HG03108 (cell line): ENCODE results near the gene CBLB.

ENCODE experiments used
- ATAC-seq: cut with Tn5 transposase; IDR thresholded peaks from one replicate; pipeline ENCODE4 v1.9.1; 2021; ENCODE audit warnings: moderate library complexity; ENCODE audit not compliant: unreplicated experiment

Gene CBLB

DNA sequence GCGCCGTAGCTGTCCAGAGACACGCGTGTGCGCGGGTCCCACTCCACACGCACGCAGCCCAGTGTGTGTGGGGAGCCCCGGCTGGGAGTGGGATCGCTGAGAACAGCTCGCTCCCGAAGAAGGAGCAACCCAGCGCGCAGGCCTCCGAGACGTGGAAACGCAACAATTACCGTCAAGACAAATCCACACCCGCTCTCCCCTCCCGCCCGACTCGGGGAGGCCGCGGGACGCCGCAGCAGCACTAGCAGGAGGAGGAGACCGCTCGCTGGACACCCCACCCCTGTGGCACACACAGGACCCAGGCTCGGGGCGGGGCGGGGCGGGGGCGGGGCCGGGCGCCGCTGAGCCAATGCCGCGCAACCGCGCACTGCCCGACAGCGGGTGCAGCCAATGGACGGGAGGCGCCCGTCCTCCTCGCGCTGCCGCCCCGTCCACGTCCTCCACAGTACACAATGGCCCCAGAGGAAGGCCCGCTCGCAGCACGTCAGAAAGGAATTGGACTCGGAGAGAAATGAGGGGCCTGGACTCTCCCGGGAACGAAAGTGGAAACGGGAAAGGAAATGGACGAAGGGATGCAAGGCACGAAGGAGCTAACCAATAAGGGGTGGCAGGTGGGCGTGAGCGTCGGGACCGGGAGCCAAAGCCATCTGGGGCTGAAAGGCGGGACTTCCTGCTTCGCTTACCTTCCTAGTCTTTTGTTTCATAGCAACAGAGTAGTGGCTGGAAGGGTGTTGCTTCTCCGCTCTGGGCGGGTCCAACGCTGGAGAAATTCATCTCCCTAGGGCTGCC is at the start of gene CBLB:
Gene CBLB, minus strand, starts transcription at position 271 of the 789 bp plus-strand sequence. CDS start 1,435 bp downstream, outside the sequence.
- ATAC-seq = peak; percentile 81

DNA sequence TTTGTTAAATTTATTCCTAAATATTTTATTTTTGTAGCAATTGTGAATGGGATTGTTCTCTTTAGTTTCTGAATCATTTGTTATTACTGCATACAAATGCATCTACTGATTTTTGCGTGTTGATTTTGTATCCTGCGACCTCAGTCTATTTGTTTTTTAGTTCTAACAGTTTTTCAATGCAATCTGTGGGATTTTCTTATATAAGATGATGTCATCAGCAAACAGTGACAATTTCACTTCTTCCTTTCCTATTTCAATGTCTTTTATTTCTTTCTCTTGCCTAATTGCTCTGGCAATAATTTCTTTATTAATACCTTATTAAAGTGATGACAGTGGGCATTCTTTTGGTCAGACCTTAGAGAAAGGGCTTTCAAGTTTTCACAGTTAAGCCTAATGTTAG is 48.0 kb upstream of the CBLB start:
- no peak for ATAC-seq

DNA sequence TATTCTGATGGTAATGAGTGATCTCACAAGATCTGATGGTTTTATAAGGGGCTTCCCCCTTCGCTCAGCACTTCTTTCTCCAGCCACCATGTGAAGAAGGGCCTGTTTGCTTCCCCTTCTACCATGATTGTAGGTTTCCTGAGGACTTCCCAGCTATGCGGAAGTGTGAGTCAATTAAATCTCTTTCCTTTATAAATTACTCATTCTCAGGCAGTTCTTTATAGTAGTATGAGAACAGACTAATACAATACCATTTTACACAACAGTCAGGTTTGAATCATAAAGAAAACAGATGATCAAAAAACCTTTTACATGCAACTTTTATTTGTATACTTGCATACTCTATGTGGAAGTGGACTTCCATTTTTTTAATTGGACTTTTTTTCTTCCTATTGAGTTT is 46.7 kb upstream of the CBLB start:
- no peak for ATAC-seq

DNA sequence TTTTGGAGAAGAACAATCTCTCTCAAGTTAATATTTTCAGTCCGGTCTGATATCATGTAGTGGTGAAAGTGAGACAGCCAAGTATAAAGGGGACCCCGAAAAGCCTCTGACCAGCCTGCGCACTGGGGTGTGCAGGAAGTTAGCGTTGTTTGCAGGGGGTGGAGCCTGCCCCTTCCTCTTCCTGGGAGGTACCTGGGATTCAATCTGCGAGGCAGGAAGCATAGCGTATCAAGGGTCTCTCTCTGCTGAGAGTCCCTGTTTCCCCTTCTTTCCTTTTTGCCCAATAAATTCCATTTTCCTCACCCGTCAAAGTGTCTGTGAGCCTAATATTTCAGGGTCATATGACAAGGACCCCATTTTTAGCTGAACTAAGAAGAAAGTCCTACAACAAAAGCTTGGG is 44.8 kb upstream of the CBLB start:
- ATAC-seq = no peak

DNA sequence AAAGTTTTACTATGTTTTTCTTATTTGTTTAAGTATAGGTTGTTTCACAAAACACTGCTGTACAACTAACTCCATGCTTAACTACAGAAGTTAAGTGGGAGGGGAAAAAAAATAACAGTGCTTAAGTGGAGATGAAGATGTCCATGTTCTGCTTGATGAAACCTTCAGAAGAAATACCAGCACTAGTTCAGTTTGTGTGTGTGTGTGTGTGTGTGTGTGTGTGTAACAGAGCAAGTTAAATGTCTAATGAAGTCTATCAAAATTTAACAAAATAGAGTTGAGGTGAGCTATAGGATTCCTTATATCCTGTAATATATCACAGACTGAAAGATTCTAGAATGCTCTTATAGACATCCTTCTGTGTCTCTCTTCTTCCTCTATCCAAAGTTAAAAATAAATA is 44.1 kb upstream of the CBLB start:
- ATAC-seq = no peak

DNA sequence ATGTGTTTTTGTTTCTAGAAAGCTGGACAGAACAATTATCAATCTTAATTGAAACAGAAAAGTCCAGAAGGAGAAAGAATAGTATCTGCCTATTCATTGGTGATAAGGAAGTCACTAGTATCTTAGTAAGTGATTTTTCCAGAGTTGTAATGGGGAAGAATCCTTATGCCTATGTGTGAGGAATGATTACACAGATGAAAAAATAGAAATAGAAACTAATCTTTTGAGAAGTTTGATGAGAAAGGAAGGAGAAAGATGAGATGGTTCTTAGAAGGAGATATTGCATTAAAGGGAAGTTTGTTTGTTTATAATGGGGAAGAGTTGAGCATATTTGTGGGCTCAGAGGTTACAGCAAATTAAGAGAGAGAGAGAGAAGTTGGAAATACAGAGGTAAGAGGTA is 42.7 kb upstream of the CBLB start:
- no peak for ATAC-seq

DNA sequence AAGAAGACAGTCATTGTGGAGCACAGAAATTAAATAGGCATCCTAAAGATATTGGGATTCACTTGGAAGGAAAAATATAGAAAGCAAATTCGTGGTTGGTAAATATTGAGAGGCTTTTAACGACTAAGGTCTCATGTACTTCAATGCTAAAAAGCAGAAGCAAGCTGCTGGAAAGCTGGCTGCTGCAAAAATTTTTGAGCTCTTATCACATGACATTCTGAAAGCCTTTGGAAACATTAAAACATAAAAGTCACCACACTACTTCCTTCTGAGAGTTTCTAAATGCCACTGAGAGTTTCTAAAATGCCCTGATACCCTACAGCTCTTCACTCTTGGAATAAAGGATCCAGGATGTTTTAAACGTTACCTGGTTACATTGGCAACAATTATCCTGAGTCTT is 39.0 kb upstream of the CBLB start:
- ATAC-seq = peak; percentile 59

DNA sequence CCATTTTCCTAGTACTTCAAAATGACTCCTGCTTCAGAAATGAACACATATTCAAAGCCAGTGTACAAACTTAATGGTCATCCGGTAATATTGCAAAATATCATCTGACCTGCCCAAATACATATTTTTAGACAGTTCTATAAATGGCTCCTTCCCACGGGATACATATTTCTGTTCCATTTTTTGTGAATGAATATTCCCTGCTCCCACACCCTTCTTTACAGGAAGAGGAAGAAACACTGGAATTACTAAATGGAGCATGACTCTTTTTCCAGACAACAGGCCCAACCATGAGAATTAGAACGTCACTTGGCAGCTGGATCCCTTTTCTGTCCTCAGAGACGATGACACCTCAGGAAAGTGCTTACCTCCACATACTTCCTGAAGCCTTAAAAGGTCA is 38.0 kb upstream of the CBLB start:
- ATAC-seq = no peak

DNA sequence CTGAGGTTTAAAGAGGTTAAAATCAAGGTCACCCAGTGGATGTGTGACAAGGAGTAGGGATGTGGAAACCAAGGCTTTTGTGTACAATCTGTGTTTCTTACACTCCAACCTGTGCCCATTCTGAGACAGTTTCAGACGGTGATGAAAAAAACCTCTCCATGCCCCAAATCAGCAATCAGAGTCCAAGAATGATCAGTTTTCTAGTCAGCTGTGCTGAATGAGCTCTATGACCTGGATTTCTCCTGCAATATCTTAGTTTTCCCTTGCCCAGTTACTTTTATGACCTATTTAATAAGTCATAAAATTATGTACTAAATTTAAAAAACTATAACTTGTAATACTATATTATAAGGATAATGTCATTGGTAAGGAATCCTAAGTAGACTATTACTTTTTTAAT is 37.5 kb upstream of the CBLB start:
- ATAC-seq = no peak

DNA sequence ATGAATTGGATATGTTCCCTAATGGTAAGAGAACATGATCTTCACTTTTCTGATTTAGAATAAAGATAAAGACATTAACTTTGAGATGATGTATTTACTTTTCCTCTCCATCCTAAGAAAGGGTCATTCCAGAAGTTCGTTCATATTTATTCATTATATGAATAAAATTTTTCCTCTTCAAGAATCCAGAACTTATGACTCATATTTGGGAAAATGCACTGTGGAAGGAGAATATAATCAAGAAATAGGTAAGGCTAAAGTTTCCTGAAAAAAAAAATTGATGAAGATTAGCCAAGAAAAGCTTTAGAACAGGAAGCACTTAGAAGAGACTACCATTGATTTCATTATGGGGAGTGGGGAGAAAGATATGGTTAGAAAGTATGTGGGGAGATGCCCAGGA is 36.5 kb upstream of the CBLB start:
- ATAC-seq = no peak

DNA sequence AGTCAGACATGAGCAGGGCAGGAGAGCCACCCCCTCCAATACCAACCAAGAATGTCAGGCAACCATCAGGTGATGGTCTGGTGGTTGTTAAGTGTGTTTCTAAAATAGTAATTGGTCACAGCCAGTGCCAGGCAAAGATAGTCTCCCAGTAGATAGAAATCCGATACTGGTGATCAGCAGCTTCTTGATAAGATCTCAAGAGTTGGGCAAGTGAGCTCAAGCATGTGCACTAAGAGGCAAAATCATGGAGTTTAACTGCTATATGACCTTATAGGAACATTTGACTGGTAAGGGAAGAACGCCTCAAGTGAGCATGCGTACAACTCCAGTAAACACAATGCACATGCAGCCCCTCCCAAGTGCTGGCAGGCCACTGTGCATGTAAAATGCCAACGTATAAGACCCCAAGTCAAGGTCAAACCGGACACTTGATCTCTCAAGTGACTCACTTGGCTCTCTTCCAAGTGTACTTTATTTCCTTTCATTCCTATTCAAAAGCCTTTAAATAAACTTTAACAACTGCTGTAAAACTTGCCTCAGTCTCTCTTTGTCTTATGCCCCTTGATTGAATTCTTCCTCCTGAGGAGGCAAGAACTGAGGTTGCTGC is 36.0 kb upstream of the CBLB start:
- ATAC-seq = no peak

DNA sequence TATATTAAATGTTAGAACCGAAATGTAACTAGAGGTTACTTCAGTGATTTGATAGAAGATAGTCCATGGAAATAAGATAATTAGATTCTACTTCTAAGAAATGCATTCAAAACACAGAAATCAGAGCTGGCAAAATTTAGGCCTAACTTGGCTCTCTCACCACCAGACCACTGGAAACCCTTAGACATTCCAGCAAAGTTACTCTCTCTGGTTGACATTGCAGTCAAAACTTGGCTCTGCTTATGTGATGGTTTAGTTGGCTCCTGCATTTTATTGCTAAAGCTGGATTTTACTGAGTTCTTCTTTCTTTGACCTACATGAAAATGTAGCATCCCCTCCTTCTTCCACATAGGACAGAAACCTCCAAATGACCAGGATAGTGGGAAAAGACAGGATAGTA is 35.4 kb upstream of the CBLB start:
- no peak for ATAC-seq

DNA sequence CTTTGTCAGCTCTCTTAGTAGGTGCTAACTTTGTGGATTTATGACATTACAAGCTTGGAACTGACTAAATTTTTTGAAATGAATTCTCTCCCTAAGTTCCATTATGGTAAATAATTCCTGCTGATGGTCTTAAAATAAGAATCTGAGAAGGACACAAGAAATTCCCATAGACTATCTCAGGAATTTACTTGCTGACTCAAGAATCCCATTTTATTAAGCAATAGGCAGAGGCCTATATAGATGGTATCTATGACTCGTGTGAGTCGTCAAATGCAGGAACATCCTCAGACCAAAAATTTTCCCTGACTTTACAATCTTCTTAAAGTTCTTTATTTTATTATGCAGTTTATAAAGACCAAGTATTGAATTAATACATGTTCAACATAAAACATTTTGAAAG is 30.7 kb upstream of the CBLB start:
- ATAC-seq = no peak

DNA sequence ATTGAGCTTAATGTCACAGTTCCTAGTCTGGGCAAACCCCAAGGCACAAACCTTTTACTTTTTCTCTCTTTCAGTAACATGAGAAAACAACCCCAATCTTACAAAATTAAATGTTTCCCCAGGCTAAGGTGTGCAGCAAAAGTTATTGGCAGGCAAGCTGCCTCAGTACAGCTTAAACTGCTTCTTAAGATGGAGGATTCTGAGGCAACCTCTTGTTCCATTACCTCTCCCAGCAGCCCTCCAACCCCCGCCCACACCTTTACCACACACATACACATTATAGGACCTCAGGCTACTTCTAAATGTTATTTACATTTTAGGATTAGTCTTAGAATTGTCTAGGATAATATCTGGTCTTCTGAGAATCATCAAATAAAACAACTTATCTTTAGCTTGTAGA is 22.3 kb upstream of the CBLB start:
- no peak for ATAC-seq

DNA sequence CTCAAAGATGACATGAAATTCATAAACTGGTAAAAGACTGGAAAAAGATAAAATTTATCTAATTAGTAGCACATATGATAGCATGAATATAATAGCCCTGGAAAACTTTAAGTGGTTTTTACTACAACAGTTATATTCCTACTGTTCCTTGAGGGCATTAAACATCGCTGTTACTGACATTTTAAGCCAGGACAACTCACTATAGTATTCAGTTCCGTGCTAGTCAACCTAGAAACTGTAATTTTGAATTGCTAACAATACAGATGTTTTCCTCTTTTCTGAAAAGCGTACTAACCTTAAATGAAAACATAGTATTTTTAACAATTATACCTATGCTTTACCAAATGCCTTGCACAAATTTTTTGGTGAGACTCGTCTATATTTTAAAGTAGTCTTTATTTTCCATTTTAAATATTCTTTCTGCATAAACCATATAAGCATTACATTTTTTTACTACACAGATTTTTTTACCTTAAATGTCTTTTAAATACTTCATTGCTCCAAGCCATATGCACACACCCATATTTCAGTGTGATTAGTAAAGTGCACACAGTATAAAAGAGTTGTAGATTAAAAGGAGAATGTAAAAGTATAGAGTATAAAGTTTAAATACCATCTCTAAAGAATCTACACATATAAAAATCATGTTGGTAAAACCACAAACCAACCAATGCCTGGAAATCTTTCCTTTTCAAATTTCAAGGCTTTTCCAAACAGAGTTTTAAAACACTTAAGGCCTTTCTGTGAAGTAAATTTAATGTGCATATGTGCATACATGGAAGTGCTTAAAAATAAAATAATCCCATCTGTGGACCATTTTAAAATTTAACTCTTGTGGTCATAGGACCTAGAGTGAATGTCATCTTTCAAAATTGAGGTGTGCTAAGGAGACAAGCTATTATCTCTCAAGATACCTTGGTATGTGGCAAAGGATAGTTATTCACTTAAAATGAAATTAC is 20.1 kb upstream of the CBLB start:
- ATAC-seq = no peak

DNA sequence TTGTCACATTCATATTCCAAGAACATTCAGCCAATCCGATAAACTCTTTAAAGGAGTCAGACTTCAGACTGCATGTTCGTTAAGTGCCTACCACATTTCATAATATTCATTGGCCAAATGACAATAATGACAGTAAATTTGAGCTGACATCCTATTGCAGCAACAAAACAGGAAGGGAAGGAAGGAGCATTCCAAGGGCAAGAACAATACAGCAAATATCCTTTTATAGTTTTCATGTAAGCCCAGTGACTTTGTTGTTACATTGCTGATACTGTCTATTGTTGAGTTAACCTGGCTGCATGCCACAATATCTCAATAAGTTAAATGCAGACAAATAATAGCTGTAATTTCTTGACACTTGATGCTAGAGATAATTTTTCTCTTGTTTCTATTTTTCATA is 16.4 kb upstream of the CBLB start:
- no peak for ATAC-seq

DNA sequence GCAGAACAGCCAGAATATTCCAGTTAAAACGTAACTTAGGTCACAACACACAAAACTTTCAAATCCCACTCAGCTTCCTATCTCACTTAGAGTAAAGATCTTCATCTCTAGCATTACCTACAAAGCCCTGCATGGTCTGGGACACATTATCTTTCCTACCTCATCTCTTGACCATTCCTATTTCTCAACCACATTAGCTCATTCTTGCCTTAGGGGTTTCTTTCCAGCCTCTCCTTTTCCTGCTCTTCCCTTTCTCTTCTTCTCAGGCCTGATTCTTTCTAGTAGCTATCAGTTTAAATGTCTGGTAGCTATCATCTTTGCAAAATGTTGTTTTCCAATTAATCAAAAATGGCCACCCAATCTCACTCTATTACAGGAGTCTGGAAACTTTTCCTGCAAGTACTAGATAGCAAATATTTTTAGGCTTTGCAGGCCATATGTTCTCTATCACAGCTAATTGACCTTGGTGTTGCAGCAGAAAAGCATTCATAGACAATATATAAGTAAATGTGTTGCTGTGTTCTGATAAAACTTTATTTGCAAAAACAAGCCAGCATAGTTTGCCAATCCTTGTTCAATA is 15.1 kb upstream of the CBLB start:
- ATAC-seq = no peak

DNA sequence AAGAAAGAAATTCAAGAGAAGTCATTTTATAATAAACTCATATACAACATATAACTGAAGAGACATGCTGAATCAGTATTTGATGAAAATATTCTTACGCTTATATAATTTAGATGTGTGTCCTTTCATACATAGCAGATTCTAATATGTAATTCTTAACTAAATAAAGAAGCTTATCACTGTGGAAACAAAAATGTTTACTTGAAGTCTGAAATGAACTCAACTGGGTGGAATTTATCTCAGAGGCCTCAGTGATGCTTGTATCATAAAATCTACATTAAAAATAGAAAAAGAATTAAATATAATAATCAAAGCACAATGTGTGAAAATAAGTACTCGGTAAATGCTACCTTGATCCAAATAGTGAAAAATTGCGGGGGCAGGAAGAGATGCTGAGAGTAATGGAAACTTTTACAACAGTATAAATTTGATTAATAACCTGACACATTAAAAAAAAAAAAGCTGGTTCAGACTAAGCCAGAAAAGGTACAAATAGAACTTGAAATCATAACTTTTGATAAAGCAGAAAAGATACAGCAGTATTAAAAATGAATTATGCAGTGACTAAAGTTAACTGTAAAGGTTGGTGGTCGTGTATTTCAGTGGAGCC is 12.0 kb upstream of the CBLB start:
- no peak for ATAC-seq

DNA sequence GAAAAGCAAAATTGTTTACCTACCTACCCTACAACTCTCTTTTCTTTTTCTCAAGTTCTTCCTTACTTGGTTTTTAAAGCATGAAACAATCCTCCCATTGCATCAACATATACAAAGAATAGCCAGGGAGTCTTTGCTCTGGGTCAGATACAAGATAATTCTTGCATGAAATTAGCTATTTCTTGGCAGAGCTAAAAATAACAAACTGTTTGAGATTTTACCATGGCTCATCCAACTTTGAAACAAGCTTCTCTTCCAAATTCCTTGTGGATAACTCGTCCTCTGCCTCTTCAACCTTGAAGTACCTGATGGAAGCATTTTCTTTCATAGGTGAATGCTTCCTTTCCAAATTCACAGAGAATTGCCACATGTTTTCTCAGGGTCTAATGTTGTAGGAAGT is 9.2 kb upstream of the CBLB start:
- no peak for ATAC-seq

DNA sequence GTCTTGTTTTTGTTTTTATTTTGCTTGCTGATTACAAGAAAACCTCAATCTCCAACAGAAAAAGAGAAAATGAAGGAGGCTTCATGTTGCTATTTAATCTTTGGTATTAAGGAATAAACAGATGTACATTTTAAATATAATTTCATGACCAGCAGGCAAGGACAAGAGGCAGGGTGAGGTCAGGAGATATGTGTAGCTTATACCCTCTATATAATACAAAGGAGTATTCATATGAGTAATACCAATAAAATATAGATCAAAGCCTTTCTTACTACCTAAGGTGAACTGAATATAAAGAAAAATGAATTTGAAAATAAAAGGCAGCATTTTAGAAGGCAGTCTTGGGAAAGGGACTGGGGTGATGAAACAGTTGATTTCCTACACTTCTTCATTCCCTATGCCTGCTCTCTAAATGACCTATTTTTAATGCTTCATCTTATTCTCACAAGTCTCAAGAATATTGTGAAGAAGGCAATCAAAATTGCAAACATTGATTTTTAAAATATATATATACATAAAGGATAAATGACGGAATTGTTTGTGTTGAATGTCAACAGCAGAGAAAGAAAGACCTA is 8.6 kb upstream of the CBLB start:
- no peak for ATAC-seq
